Lower leg skin (tissue), 4 donors: ENCODE results near the gene PDIA6. TPM values are rescaled to one million over a fixed set of nuclear protein-coding genes. Genes with fewer than 3 reads are reported as not detected.

ENCODE experiments used
- DNase-seq, 2 donors: peaks; one replicate each; pipeline ENCODE4 v3.0.0-alpha.2; 2019; ENCODE audit warnings: low spot score in 2 of 2
- H3K4me3 ChIP-seq: fragments of 200-600 bp; sonication (generic); 2 replicates; pipeline ENCODE4 v1.5.1; 2017; ENCODE audit warnings: mild to moderate bottlenecking, low read depth; ENCODE audit not compliant: poor library complexity, severe bottlenecking
- CTCF ChIP-seq, 3 donors: fragments of 450-650 bp; IDR thresholded peaks; one replicate each; pipeline ENCODE4 v1.5.1; 2016; ENCODE audit warnings: antibody characterized with exemption in 3 of 3, mild to moderate bottlenecking in 3 of 3, moderate library complexity in 2 of 3
- POLR2A ChIP-seq, 2 donors: fragments of 450-650 bp; IDR thresholded peaks; one replicate each; pipeline ENCODE4 v1.6.1; 2016 to 2017; ENCODE audit warnings: antibody characterized with exemption in 2 of 2, mild to moderate bottlenecking in 1 of 2, moderate library complexity in 1 of 2
- WGBS, 2 donors: methylation state at CpG; one replicate each; pipeline ENCODE4 v1.1.5; 2018; 5-methylcytosine and 5-hydroxymethylcytosine counted together
- intact Hi-C: fragments of 100-400 bp; cut with DNase I; formaldehyde crosslinking; loops from one replicate; pipeline ENCODE4 v1.15.0; 2023; ENCODE audit warnings: low total_unique reads
- total RNA-seq, 4 donors: library from RNA; depleted of rRNA; stranded (reverse); fragments of >200 nt; gene quantifications; one replicate each; pipeline ENCODE4 v1.1.0, GENCODE V29; 2016

The PDIA6 gene
- total RNA-seq = 10 to 100 TPM; 50.5 to 97.7 (median 73.7) TPM

GRCh38 chr2:10812362-10813162, at the start of gene PDIA6:
PDIA6 (minus strand) TSS chr2:10812785; CDS start chr2:10812696, 89 bp downstream.
- intact Hi-C loops = no loop called here
- peak; percentile 96 to 99 for DNase-seq
- 0 to 1% methylated on average over 24 to 48 of the region's 98 CpGs for whole genome bisulfite sequencing, 2 donors
- H3K4me3 ChIP-seq = peak within 1 kb of the TSS; percentile 80
- no peak for TF ChIP-seq CTCF (IDR thresholded peaks at IDR 0.05)
- TF ChIP-seq POLR2A (IDR thresholded peaks at IDR 0.05) = no peak

- 88 to 89% methylated on average over 10 of the region's 10 CpGs for WGBS, 2 donors
- no peak overlapping the region for H3K4me3 ChIP-seq
- DNase-seq = no peak
- no peak for TF ChIP-seq CTCF (IDR thresholded peaks at IDR 0.05)
- TF ChIP-seq POLR2A (IDR thresholded peaks at IDR 0.05) = no peak
- intact Hi-C loops = no loop called here
Observed at GRCh38 chr2:10862330-10862729, 49.7 kb upstream of the PDIA6 start.

- intact Hi-C loops = no loop called here
- TF ChIP-seq POLR2A (IDR thresholded peaks at IDR 0.05) (no peak), CTCF (IDR thresholded peaks at IDR 0.05) (no peak)
- DNase-seq = no peak
- 76 to 77% methylated on average over 5 of the region's 5 CpGs for WGBS, 2 donors
- no peak overlapping the region for H3K4me3 ChIP-seq
Observed at GRCh38 chr2:10861765-10862164, 49.2 kb upstream of the PDIA6 start.

- intact Hi-C loops = no loop called here
- 72 to 73% methylated on average over 8 of the region's 8 CpGs for WGBS, 2 donors
- no peak overlapping the region for H3K4me3 ChIP-seq
- DNase-seq = no peak
- TF ChIP-seq CTCF (IDR thresholded peaks at IDR 0.05) (no peak), POLR2A (IDR thresholded peaks at IDR 0.05) (no peak)
Observed at GRCh38 chr2:10860814-10861325, 48.3 kb upstream of the PDIA6 start.

- H3K4me3 ChIP-seq = no peak overlapping the region
- WGBS, 2 donors = 80 to 85% methylated on average over 13 of the region's 13 CpGs
- DNase-seq = no peak
- TF ChIP-seq CTCF (IDR thresholded peaks at IDR 0.05) = no peak
- no peak for TF ChIP-seq POLR2A (IDR thresholded peaks at IDR 0.05)
- intact Hi-C loops = no loop called here
Observed at GRCh38 chr2:10860081-10860813, 47.7 kb upstream of the PDIA6 start.
